Skin of body (tissue), 2 donors: ENCODE measurements around the gene ELL. TPM values are rescaled to one million over a fixed set of nuclear protein-coding genes. Genes with fewer than 3 reads are reported as not detected.
A peak's percentile ranks its signal among the peaks of the same experiment; 100 is the strongest.
"Not testable (repeated sequence)": the region's sequence is repeated elsewhere in the genome, so short reads cannot be mapped to it uniquely, and the experiment has no call there.

Source experiments
- DNase-seq: peaks from one replicate; lab custom pipeline; 2025; lab: John Stamatoyannopoulos, UW
- total RNA-seq: library from RNA; depleted of rRNA; stranded (reverse); fragments of >200 nt; gene quantifications from one replicate; pipeline ENCODE4 v1.2.3, GENCODE V29; 2014

Gene ELL
- total RNA-seq: 13.0 TPM

GRCh38 chr19:18521692-18522123, at the start of gene ELL:
Gene ELL, minus strand, starts transcription at chr19:18522070. Its CDS starts 15 bp downstream, at chr19:18522055.
- no peak for DNase-seq

GRCh38 chr19:18568367-18568766, 46.5 kb upstream of the ELL start:
- no peak for DNase-seq

- DNase-seq: no peak
Measured at GRCh38 chr19:18566953-18567352, 45.1 kb upstream of the ELL start.

GRCh38 chr19:18562086-18562485, 40.2 kb upstream of the ELL start:
- peak; percentile 16 for DNase-seq

GRCh38 chr19:18559685-18560084, 37.8 kb upstream of the ELL start:
- no peak for DNase-seq

GRCh38 chr19:18558604-18559003, 36.7 kb upstream of the ELL start:
- no peak for DNase-seq

GRCh38 chr19:18558202-18558555, 36.3 kb upstream of the ELL start:
- no peak for DNase-seq

- peak; percentile 99 for DNase-seq
Measured at GRCh38 chr19:18557411-18558201, 35.7 kb upstream of the ELL start, which contains the start of gene KXD1. Gene KXD1, plus strand, starts transcription at chr19:18557870. Its CDS starts 4,187 bp downstream, at chr19:18562057.

GRCh38 chr19:18551631-18552030, 29.8 kb upstream of the ELL start:
- no peak for DNase-seq

- DNase-seq: no peak
Measured at GRCh38 chr19:18543814-18544475, 22.1 kb upstream of the ELL start.

- peak; percentile 78 for DNase-seq
Measured at GRCh38 chr19:18542941-18543813, 21.3 kb upstream of the ELL start, which contains the start of gene FKBP8. Gene FKBP8, minus strand, starts transcription at chr19:18543573. Its CDS starts 1,603 bp downstream, at chr19:18541970.

- no peak for DNase-seq
Measured at GRCh38 chr19:18541992-18542940, 20.4 kb upstream of the ELL start.

GRCh38 chr19:18541258-18541991, 19.6 kb upstream of the ELL start:
- no peak for DNase-seq

GRCh38 chr19:18540200-18540599, 18.3 kb upstream of the ELL start:
- DNase-seq: not testable (repeated sequence)

GRCh38 chr19:18539372-18539771, 17.5 kb upstream of the ELL start:
- no peak for DNase-seq

GRCh38 chr19:18538115-18538514, 16.2 kb upstream of the ELL start:
- no peak for DNase-seq

GRCh38 chr19:18537431-18537830, 15.6 kb upstream of the ELL start:
- no peak for DNase-seq

GRCh38 chr19:18536475-18536874, 14.6 kb upstream of the ELL start:
- no peak for DNase-seq

- DNase-seq: no peak
Measured at GRCh38 chr19:18533058-18533457, 11.2 kb upstream of the ELL start.
